GM12878 (cell line): ENCODE results near the gene HIRA. TPM values are rescaled to one million over a fixed set of nuclear protein-coding genes. Genes with fewer than 3 reads are reported as not detected.

Experiments used
- ATAC-seq: fragments of 200-7000 bp; cut with Tn5 transposase; 3 replicates; pipeline ENCODE4 v1.9.1; 2020; ENCODE audit warnings: mild to moderate bottlenecking, moderate library complexity
- BruUV-seq: library from RNA; stranded (reverse); fragments of 400-500 nt; replicated peaks from 2 replicates; lab custom pipeline; 2021; lab: Mats Ljungman, UMichigan
- CTCF ChIA-PET: fragments of 300-600 bp; sonication (Branson Sonifier 250); formaldehyde crosslinking; extraction: SDS; loops from one replicate; lab custom pipeline; 2021; ENCODE audit warnings: inconsistent platforms; lab: Yijun Ruan, JAX
- POLR2A ChIA-PET: fragments of 350-600 bp; formaldehyde crosslinking; extraction: SDS; loops from one replicate; lab custom pipeline; 2021; ENCODE audit warnings: inconsistent platforms; lab: Charles Lee
- RAD21 ChIA-PET: fragments of 300-600 bp; sonication (Branson Sonifier 250); formaldehyde crosslinking; loops from one replicate; lab custom pipeline; 2023; ENCODE audit warnings: antibody characterized with exemption; ENCODE audit not compliant: unreplicated experiment; lab: Charles Lee
- SMC1A ChIA-PET: fragments of 300-600 bp; sonication (Branson Sonifier 250); formaldehyde crosslinking; loops from one replicate; lab custom pipeline; 2023; ENCODE audit not compliant: unreplicated experiment, uncharacterized antibody; lab: Charles Lee
- DNase-seq: peaks from one replicate; pipeline ENCODE4 v3.0.0-alpha.2; 2011; ENCODE audit warnings: low read depth, low spot score
- FAIRE-seq: peaks from 3 replicates; lab custom pipeline; 2011; peaks lifted over from hg19 to GRCh38; lab: Jason Lieb, UNC
- H2AFZ ChIP-seq: 2 replicates; pipeline ENCODE4 v1.6.0; 2011; ENCODE audit warnings: low read depth, low read length, control low read depth; ENCODE audit not compliant: control insufficient read depth
- H3K27ac ChIP-seq: 2 replicates; pipeline ENCODE4 v1.5.1; 2011; ENCODE audit warnings: control low read depth; ENCODE audit not compliant: control insufficient read depth, insufficient read depth
- H3K27me3 ChIP-seq, 2 experiments: replicated peaks in 1 of 2; 2 replicates each; pipeline versions ENCODE4 v1.6.0 to v1.6.1; 2011; ENCODE audit warnings: low read length in 1 of 2; ENCODE audit not compliant: control insufficient read depth in 2 of 2, insufficient read depth in 2 of 2
- H3K36me3 ChIP-seq, 2 experiments: 2 replicates each; pipeline ENCODE4 v1.5.1; 2011; ENCODE audit warnings: low read length in 1 of 2; ENCODE audit not compliant: control insufficient read depth in 2 of 2, insufficient read depth in 2 of 2
- H3K4me1 ChIP-seq: 2 replicates; pipeline ENCODE4 v1.6.1; 2011; ENCODE audit warnings: mild to moderate bottlenecking, low read length, moderate library complexity, mixed read lengths; ENCODE audit not compliant: control insufficient read depth, insufficient read depth
- H3K4me2 ChIP-seq: 2 replicates; pipeline ENCODE4 v1.6.0; 2011; ENCODE audit warnings: control low read depth; ENCODE audit not compliant: control insufficient read depth, insufficient read depth
- H3K4me3 ChIP-seq: fragments of 200-600 bp; sonication (generic); 2 replicates; pipeline ENCODE4 v1.5.1; 2016
- H3K79me2 ChIP-seq: 2 replicates; pipeline ENCODE4 v1.6.0; 2011; ENCODE audit warnings: low read length; ENCODE audit not compliant: control insufficient read depth, insufficient read depth
- H3K9ac ChIP-seq: 2 replicates; pipeline ENCODE4 v1.8.0; 2011; ENCODE audit warnings: low read length, control low read depth, mixed read lengths; ENCODE audit not compliant: control insufficient read depth, insufficient read depth
- H3K9me3 ChIP-seq: replicated peaks from 3 replicates; pipeline ENCODE4 v1.5.1; 2011; ENCODE audit warnings: mild to moderate bottlenecking, low read length; ENCODE audit not compliant: control insufficient read depth, insufficient read depth
- H4K20me1 ChIP-seq: 2 replicates; pipeline ENCODE4 v1.6.0; 2011; ENCODE audit not compliant: control insufficient read depth, insufficient read depth
- BCL11A ChIP-seq: IDR thresholded peaks from 2 replicates; pipeline ENCODE4 v1.6.1; 2011; ENCODE audit warnings: low read depth, low read length
- CBX5 ChIP-seq: sonication (generic); IDR thresholded peaks from 2 replicates; pipeline ENCODE4 v1.6.1; 2016; ENCODE audit warnings: low read depth, moderate library complexity, mild to moderate bottlenecking, inconsistent platforms
- DPF2 ChIP-seq: fragments of 450-650 bp; IDR thresholded peaks from 2 replicates; pipeline ENCODE4 v1.6.1; 2017; ENCODE audit warnings: mild to moderate bottlenecking
- GATAD2B ChIP-seq: fragments of 450-650 bp; conservative IDR thresholded peaks from 2 replicates; pipeline ENCODE4 v1.6.1; 2017; ENCODE audit warnings: low read depth, mild to moderate bottlenecking, moderate library complexity
- HCFC1 ChIP-seq: fragments of 150-350 bp; IDR thresholded peaks from 2 replicates; pipeline ENCODE4 v1.6.1; 2014; ENCODE audit warnings: low read length
- IKZF2 ChIP-seq, 2 experiments: fragments of 450-650 bp; IDR thresholded peaks; 2 replicates each; pipeline ENCODE4 v1.6.1; 2017; ENCODE audit warnings: mild to moderate bottlenecking in 2 of 2, moderate library complexity in 2 of 2
- MEF2B ChIP-seq: fragments of 450-650 bp; IDR thresholded peaks from 2 replicates; pipeline ENCODE4 v1.6.1; 2018; ENCODE audit warnings: mild to moderate bottlenecking, moderate library complexity; ENCODE audit not compliant: partially characterized antibody, poor library complexity, severe bottlenecking
- MLLT1 ChIP-seq: fragments of 450-650 bp; IDR thresholded peaks from 2 replicates; pipeline ENCODE4 v1.6.1; 2016; ENCODE audit warnings: mild to moderate bottlenecking
- MTA3 ChIP-seq: IDR thresholded peaks from 2 replicates; pipeline ENCODE4 v1.6.1; 2012; ENCODE audit warnings: low read length, inconsistent platforms, borderline replicate concordance
- PBX3 ChIP-seq: IDR thresholded peaks from 2 replicates; pipeline ENCODE4 v1.6.1; 2011; ENCODE audit warnings: mild to moderate bottlenecking, low read depth, low read length, moderate library complexity; ENCODE audit not compliant: insufficient replicate concordance
- PML ChIP-seq: IDR thresholded peaks from 2 replicates; pipeline ENCODE4 v1.6.1; 2012; ENCODE audit warnings: low read length, inconsistent platforms
- POU2F2 ChIP-seq: IDR thresholded peaks from 3 replicates; pipeline ENCODE4 v1.6.1; 2011; ENCODE audit warnings: low read depth, mild to moderate bottlenecking, low read length, borderline replicate concordance
- SUPT20H ChIP-seq: IDR thresholded peaks from 2 replicates; pipeline ENCODE4 v1.6.1; 2011; ENCODE audit warnings: low read depth, mild to moderate bottlenecking, low read length, moderate library complexity, borderline replicate concordance; ENCODE audit not compliant: control insufficient read depth
- TCF3 ChIP-seq: IDR thresholded peaks from 2 replicates; pipeline ENCODE4 v1.6.1; 2012; ENCODE audit warnings: low read depth, mild to moderate bottlenecking, low read length, borderline replicate concordance; ENCODE audit not compliant: insufficient read depth
- TCF7 ChIP-seq: IDR thresholded peaks from 2 replicates; pipeline ENCODE4 v1.6.1; 2014; ENCODE audit warnings: antibody characterized with exemption, borderline replicate concordance
- ZBTB40 ChIP-seq: fragments of 450-650 bp; IDR thresholded peaks from 2 replicates; pipeline ENCODE4 v1.6.1; 2016; ENCODE audit warnings: mild to moderate bottlenecking, moderate library complexity, borderline replicate concordance
- WGBS: methylation state at CpG from one replicate; pipeline ENCODE4 v1.1.6; 2016; ENCODE audit warnings: low lambda C conversion rate; ENCODE audit not compliant: insufficient replicate concordance, insufficient coverage; ENCODE audit errors: missing lambda C conversion rate; 5-methylcytosine and 5-hydroxymethylcytosine counted together
- in situ Hi-C: fragments of 300-500 bp; cut with MboI; formaldehyde crosslinking; loops from 9 replicates; pipeline ENCODE4 v1.14.3; 2018; ENCODE audit warnings: mixed read lengths
- intact Hi-C: fragments of 100-400 bp; cut with micrococcal nuclease; formaldehyde crosslinking; loops from one replicate; pipeline ENCODE4 v1.14.2; 2022; ENCODE audit not compliant: unreplicated experiment
- polyA plus RNA-seq, 11 experiments: library from polyadenylated mRNA; depleted of rRNA in 4 of 11; unstranded in 6 of 11; stranded (reverse) in 5 of 11; fragments of >200 nt; fragmentation: Nextera tagmentation in 4 of 11; fragmentation: Illumina TruSeq in 1 of 11; extraction: Ambion mirVana in 4 of 11; extraction: Trizol in 1 of 11; gene quantifications; 1 replicate in 1 of 11; 2 replicates in 10 of 11; pipeline versions ENCODE4 v1.2.1 to v1.2.3, GENCODE V29; 2011 to 2016; ENCODE audit warnings: inconsistent platforms in 2 of 11, missing spikeins in 2 of 11, low read depth in 1 of 11
- total RNA-seq, 4 experiments: library from RNA; depleted of rRNA in 3 of 4; stranded (reverse); fragments of >200 nt in 3 of 4; fragmentation: Illumina TruSeq in 1 of 4; extraction: Trizol in 1 of 4; gene quantifications; 2 replicates each; pipeline versions ENCODE4 v1.2.1 to v1.2.3, GENCODE V29; 2013 to 2021

The HIRA gene
- total and polyA plus RNA-seq, 10 of the 15 experiments (the other 5 are each of a cell fraction or from before 2014, with no cell fraction given) = 0.34 to 32.7 (median 14.5) TPM

GRCh38 chr22:19467912-19468311, 36.4 kb upstream of the HIRA start:
- POLR2A ChIA-PET = no interaction called here
- Histone ChIP-seq H3K79me2 (no peaks in the 10 kb centered on the region; the same call in 1 of the 2 replicates), H3K27me3 (no peaks in the 10 kb centered on the region), H3K36me3 (peaks cover 41 to 42% of the 10 kb centered on the region in 2 experiments), H2AFZ (no peak overlapping the region), H3K4me1 (no peaks in the 10 kb centered on the region), H3K9ac (no peak overlapping the region), H4K20me1 (peaks cover 2% of the 10 kb centered on the region; the same call in 1 of the 2 replicates), H3K4me2 (no peak overlapping the region), H3K9me3 (no peaks in the 10 kb centered on the region), H3K4me3 (no peak overlapping the region), H3K27ac (no peak overlapping the region)
- CTCF ChIA-PET = no interaction called here
- RAD21 ChIA-PET = no interaction called here
- FAIRE-seq (no peak), ATAC-seq (no peak), DNase-seq (no peak)
- no TSS peak for BruUV-seq
- in situ Hi-C loops = no loop called here
- SMC1A ChIA-PET = no interaction called here
- intact Hi-C loops = no loop called here
- WGBS = 98% methylated on average over 6 of the region's 6 CpGs
- no peak for TF ChIP-seq HCFC1
- TF ChIP-seq TCF3 = no peak
- TF ChIP-seq GATAD2B = no peak
- TF ChIP-seq TCF7 = no peak
- TF ChIP-seq MTA3 = no peak
- no peak for TF ChIP-seq MEF2B
- TF ChIP-seq BCL11A = no peak
- TF ChIP-seq MLLT1 = no peak
- TF ChIP-seq IKZF2 (IDR thresholded peaks at IDR 0.05) = no peak
- TF ChIP-seq PBX3 = no peak
- no peak for TF ChIP-seq PML
- no peak for TF ChIP-seq ZBTB40
- TF ChIP-seq POU2F2 = no peak
- TF ChIP-seq DPF2 = no peak
- no peak for TF ChIP-seq CBX5
- no peak for TF ChIP-seq SUPT20H
